ENCODE data around the gene TMEM108.
"Not testable (repeated sequence)": the region's sequence is repeated elsewhere in the genome, so short reads cannot be mapped to it uniquely, and the experiment has no call there.

TMEM108 gene

DNA sequence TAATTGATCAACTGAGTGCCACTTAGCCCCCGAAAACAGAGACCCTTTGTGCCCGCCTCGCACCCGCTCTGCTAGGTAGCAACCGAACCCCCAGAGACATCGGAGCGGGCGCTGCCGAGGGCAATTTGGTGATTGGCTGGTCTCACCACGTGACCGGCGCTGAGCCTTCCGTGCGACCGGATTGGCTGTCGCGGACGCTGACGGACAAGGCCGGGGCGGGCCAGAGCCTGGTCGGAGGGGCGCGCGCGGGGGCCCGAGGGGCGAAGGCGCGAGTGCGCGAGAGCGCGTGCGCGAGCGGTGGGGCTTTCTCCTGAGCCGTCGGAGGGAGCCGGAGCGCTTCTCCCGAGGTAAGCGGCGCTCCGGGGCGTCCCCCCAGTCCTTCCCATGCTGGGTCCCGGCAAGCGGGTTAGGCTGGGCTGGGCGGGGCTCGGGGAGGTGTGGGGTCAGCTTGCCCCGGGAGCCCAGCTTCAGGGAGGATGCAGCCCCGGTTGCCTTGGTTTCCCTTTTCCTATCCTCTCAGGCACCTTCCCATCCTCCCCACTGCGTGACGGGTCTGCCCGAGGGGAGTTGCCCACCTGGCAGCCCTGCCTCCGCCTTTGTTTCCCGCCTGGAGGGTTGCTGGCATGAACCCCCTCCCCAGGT lies at the start of gene TMEM108:
TSS of gene TMEM108 (plus strand) at position 303 of the 642 bp plus-strand sequence.
- peak; percentile 92 for DNase-seq

DNA sequence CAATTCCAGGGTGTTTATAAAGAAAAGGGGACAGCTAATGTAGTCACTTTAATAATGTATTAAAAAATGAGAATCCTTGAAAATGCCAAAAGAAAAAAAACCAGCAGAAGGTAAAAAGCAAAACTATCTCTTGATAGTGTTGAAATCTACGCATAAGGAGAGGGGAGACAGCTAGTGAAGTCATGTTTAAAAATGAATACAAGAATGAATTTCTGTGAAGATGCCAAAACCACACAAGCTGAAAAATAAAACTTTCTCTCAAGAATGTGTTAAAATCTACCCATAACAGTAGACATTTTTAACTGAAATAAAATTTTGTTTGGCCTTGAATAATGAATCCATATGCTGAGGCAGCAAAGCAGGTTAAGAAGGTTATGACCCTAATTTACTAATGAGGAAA lies 42.2 kb upstream of the TMEM108 start:
- no peak for DNase-seq

DNA sequence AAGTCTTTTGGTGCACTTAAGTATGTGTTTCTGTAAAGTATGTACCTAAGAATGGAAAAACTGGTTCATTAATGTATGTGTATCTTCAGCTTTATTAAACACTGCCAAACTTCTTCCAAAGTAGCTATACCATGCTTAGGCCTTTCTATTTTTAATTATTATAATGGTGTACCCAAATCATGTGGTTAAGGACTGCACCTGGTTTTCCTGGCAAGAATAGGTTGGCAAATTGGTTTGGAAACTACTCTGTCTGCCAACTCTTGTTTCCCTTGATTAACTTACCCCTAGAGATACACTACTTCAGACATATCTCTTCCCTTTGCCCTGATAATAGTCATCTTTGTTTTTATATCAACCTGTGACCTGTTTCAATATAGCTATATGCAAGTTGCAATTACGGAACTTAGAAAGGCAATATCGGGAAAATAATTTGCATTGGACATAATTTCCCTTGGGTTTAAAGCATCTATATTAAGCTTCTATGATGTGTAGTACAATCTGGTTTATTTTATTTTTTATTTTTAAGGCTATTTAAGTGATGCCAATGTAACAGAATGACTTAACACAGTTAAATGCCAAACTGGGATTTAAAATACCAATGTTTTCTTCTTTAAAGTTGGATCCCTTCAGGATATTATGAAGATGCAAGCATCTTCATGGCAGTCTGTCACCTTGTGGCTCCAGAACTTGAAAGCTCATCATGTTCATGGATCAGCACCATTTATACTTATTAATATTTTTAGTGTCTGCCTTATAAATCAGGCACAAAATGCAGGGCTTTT lies 40.6 kb upstream of the TMEM108 start:
- no peak for DNase-seq

DNA sequence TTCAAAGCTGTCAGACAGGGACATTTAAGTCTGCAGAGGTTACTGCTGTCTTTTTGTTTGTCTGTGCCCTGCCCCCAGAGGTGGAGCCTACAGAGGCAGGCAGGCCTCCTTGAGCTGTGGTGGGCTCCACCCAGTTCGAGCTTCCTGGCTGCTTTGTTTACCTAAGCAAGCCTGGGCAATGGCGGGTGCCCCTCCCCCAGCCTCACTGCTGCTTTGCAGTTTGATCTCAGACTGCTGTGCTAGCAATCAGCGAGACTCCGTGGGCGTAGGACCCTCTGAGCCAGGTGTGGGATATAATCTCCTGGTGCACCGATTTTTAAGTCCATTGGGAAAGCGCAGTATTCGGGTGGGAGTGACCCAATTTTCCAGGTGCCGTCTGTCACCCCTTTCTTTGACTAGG lies 33.2 kb upstream of the TMEM108 start:
- not testable (repeated sequence) for DNase-seq

DNA sequence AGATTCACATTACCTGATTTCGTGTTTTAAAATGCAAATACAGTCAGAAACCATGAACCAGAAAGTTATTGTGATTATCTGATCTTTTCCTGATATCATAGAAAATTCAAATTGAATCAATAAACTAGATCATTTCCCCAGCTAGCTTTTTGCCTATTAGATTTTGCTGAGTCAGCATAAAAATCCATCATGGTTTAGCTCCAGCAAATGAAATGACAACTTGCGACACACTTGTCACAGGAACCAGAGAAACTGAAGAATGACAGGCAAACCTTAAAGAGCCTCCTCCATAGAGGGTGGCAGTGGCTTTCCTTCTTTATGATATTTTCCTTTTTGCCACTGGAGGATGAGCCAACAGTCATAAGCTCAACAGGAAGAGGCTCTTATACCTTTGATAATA lies 30.6 kb upstream of the TMEM108 start:
- DNase-seq, result no peak

DNA sequence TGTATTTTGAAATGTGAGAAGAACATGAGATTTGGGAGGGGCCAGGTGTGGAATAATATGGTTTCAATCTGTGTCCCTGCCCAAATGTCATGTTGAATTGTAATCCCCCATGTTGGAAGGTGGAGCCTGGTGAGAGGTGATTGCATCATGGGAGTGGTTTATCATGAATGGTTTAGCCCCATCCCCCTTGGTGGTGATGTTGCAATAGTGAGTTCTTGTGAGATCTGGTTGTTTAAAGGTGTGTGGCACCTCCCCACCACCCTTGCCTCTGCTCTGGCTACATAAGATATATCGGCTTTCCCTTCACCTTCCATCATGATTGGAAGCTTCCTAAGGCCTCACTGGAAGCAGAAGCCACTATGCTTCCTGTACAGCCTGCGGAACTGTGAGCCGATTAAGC lies 23.9 kb upstream of the TMEM108 start:
- DNase-seq, result no peak

DNA sequence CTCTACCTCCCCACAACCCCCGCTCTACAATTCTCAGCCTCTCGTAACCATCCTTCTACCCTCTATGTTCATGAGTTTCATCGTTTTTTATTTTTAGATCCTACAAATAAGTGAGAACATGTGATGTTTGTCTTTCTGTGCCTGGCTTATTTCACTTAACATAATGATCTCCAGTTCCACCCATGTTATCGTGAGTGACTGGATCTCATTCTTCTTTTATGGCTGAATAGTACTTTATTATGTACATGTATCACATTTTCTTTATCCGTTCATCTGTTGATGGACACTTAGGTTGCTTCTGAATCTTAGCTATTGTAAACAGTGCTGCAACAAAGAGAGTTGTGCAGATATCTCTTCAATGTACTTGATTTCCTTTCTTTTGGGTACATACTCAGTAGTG lies 22.6 kb upstream of the TMEM108 start:
- not testable (repeated sequence) for DNase-seq

DNA sequence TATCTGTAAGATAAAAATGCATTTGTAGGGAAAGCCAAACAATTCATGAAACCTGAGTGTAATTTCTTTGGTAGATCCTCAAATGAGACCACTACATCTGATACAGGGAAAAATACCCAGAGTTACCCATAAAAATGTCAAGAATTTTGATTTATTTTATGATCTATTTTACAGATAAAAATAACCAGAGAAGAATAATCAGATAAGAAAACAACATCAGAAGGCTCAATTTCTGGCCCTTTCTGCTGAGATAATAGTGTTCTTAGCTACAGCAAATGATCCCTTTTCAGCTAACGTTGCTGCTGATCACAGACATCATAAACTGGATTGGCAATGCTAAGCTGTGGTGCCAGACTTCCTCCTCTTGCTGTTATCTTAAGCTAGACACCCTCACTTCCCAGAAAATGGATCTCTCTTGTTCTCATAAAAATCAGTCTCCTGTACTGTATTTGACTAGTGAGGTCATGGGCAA lies 21.3 kb upstream of the TMEM108 start:
- no peak for DNase-seq

DNA sequence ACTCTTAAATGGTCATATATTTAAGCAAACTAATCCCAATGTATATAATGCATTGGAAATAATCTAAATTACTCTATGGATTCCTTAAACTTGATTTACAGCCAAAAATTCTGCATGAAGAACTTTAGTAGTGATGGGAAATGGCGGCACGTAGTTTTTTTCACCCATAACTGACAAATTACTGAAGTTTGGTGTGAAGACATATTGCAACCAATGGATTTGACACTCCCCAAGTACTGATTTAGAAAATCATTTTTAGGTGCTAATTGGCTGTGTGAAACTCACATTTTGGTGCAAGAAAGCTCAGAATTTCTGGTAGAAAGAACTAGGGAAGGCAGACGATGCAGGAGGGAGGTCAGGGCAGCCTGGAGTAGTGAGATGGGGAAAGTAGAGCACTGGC lies 19.3 kb upstream of the TMEM108 start:
- no peak for DNase-seq

DNA sequence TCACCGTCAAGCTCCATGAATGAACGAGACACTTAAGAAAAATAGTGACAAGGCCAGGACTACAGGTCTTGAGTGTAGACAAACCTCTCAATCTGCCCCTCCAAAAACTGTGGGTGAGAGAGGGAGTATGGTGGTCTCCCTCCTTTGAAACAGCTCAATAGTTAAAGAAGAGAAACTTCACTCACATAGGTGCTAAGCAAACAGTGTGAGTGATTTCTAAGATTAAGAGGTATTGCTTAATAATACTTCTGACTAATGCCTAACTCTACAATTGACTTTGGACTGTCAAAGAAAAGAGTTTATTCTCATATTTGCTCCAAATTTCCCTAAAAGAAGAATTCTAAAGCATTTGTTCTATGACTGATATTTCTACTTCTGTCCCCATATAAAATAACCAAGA lies 17.0 kb upstream of the TMEM108 start:
- no peak for DNase-seq

DNA sequence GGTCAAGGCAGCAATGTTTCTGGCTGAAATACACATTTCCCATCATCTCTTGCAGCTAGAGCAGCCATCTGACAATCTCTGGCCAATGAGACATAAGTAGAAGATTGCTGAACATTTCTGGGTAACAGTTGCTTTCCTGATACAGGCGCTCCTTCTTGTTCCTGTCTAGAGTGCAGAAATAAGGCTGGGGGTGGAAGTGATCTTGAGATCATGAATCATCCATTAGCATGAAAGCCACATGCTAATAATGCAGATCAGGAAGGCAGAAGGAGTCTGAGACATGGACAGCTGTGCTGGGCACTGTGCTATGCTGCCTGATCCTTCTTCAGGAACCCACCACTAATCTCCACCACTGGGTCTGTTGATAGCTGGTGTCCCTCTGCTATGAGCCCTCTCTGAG lies 14.8 kb upstream of the TMEM108 start:
- no peak for DNase-seq

DNA sequence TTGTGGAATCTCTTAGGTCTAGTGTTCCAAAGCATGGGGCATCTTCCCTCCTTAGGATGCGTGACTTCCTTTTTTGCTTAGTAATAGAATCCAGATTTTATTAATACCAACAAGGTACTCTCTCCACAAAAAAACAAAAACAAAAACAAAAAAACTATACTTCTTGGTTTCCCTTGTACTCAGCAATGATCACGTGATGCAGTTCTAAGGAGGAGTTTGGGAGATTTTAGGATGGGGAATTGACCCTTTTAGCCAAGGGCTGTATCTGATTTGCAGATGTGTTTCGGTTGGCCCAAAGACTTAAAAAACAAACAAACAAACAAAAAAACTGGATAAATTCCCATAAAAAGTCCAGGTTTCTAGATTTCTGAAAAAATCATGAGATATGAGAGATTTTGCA lies 12.6 kb upstream of the TMEM108 start:
- DNase-seq, result no peak

DNA sequence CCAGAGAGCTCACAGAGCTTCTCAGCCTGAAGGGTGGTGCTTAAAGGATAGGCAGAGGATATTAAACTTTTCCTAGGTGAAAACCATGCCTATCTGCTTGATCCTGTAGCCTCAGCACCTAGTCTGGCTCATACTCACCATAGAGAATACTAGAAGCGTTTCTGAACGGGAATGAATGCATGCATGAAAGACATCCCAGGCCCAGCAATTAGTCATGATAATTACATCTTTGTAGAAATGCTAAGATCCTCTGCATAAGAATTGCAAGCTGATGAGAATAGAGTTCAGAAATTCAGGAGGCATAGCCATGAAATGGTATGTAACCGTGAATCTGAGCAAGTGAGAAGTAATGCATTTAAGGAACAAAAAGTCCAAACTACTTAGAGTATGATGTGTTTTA lies 5.9 kb upstream of the TMEM108 start:
- DNase-seq, result no peak

DNA sequence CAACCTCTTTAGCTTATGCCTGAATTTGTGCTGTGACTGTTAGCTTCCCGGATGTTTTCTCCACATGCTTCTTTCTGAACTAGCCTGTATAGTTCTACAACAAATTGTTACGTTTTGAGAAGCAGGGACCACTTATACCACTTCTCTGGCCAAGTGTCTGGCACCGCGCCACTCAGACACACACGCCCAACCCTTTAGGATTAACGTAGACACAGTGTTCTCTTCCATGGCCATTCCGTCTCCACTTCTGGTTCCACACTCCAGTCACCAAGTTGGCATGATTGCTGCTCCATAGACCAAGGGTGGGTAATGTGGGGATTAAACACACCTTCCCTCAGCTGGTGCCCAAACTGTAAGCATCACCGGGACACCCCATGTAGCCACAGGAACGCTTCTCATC lies 755 bp upstream of the TMEM108 start:
- DNase-seq, result no peak

DNA sequence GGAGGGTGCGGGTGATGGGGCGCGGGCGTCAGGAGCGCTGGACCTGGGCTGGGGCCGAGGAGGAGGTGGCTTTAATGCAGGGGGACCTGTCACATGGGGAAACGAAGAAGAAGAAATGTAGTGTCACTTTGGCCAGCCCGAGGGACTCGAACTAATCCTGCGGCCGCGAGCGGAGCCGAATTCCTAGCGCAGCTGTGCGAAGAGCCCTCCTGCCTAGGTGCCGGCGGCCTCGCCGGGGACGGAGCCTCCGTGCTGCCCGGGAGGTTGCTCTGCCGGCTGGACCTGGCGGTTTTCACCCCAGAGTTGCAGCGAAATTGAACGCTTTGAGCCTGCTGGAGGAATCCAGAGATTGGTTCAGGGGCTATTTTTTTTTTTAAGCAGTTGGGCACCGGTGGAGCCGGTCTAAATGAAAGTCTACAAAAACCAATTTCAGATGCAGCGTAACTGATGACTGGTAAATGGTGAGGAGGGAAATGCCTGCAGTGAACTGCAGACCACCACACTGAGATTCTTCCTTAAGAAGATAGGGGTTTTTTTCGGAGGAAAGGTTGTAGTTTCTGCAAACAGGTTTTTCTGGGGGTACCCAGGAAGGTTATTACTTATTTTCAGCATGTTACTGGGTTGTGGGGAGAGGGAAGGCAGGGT lies 662 bp downstream of the TMEM108 start:
- DNase-seq, result peak; percentile 66

DNA sequence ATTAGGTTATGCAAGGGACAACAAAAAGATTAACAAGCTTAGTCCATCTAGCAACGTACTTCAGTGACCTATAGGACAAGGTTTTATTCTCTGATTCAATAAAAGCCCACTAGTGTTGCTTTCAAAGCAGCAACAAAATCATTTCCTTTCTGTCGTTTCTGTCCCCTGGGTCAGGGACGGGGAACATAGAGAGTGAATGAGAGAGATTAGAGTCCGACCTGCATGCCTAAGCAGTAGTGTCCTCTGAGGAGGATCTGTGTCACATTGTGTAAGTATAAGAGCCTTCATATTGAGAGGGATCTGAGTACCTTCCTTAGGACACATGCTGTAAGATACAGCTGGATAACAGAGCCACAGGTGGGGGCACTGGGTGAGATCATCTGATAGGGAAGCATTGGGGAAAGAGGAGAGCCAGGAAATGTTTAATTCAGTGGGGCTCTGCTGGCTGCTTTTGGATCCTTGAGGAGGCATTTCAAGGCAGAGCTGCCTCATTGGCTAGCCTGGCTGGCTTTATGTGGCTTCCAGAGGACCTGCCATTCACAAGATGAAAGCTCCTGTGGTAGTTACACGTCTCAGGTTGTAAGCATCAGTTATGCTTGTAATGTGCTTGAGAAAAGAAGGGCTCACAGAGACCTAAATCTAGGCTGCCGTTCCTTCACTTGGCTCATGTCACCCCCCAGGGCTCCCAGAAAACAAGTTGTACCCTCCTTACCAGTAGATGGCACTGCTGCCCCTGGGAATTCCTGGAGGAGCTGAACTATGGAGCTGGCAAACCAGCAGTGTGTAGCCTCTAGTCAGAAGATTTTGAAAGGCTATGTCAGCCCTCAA lies 2.7 kb downstream of the TMEM108 start:
- DNase-seq, result peak; percentile 95

DNA sequence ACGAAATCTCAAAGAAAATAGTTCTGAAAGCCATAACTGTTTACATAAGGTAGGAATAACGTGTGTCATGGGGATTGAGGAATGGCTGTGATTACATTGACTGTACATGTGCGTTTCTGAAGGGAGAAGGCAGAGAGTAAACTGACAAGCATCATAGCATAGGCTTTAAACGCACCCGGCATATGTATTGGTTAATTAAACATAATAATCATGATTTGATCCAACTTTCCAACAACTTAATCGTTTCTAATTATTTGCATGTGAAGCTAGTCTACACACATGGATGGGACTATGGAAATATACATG lies 3.3 kb downstream of the TMEM108 start:
- DNase-seq, result no peak

DNA sequence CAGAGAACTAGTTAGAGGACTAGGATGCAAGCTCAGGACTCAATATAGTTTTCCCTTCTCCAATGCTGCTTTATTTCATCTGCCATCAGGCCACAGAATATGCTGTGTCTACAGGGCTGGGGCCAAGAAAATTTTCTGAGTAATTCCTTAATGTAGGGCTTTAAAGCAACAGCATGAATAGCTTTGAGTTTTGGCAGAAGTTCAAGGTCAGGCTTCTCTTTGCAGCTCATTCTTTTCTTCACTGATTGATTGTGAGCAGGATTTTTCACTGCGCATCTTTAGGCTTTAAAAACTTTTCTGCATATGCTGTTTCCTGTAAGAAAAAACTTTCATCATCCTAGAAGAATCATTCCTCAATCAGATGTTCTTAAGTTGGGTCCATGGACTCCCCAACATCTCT lies 4.6 kb downstream of the TMEM108 start:
- DNase-seq, result no peak

DNA sequence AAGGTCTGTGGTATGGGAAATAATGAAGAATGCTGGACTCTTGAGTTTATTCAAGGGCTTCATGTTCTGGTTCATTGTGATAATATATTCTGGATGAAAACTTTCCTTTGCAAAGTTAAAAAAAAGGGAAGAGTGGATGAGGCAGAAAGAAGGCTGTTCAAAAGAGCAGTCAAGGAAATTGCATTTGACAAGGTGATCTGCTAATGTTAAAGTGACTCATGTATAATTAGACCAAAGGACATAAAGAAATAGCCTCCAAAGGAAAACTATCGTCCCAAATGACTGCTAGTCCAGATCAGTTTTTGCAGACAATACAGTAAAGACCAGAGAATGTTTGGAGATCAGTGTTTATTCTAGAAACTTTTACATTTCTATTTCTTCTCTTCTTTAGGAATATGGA lies 9.8 kb downstream of the TMEM108 start:
- no peak for DNase-seq

DNA sequence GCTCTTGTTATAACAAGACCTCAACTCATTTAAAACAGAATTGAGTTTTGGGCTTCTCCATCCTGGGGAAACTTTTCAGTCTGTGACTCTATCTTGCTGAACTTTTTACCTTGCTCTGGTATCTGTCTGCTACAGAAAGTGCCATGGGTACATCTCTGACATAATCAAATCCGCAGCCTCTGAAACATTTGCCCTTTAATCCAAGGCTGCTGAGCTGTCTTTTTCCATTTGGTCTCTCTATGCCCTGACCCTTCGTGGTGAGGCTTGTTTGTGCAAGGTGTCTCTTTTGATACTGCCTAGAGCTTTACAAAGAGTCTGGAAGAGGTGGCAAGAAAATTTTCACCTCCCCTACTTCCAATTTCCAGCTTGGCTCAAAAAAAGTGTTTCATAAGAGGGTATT lies 11.3 kb downstream of the TMEM108 start:
- DNase-seq, result no peak

DNA sequence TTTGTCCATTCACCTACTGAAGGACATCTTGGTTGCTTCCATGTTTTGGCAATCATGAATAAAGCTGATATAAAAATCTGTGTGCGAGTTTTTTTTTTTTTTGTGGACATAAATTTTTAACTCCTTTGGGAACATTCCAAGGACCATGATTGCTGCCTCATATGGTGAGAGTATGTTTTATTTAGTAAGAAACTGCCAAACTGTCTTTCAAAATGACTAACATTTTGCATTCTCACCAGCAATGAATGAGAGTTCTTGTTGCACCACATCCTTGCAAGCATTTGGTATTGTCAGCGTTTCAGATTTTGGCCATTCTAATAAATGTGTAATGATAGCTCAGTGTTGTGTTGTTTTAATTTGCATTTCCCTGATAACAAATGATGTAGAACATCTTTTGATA lies 12.7 kb downstream of the TMEM108 start:
- no peak for DNase-seq

DNA sequence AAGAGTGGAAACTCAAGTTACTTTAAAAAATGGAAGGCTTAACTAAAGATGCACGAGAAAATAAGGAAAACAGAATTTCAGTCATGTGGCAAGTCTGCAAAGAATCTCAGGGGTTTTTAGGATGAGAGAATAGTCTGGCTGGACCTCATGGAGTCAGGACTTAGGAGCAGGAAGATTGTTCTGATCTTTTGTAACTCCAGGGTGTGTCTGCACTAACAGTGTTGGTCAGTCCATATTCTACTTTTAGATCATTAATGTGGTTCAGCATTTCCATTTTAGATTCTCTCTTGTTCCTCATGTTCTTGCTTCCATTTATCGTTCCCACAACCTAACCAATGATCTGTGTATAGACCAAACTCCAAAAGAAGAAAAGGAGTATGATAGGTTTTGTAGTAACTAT lies 15.3 kb downstream of the TMEM108 start:
- no peak for DNase-seq

DNA sequence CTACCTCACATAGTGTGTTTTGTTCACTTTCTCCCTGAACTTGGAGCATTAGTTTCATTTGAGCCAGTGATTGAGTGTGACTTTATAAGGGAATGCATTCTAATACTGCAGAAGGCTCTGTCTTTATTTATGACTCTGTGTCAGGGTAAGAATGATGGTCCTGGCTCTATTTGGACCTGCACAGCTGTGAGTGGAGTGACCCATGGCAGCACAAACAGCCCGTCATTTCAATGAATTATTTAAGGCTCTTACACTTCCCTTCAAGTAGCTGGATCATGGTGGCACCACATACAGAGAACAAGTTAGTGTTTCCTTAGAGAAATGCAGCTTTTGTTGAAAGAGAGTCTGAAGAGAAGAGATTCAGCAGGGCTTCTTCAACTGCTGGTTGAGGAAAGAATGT lies 16.4 kb downstream of the TMEM108 start:
- DNase-seq, result no peak

DNA sequence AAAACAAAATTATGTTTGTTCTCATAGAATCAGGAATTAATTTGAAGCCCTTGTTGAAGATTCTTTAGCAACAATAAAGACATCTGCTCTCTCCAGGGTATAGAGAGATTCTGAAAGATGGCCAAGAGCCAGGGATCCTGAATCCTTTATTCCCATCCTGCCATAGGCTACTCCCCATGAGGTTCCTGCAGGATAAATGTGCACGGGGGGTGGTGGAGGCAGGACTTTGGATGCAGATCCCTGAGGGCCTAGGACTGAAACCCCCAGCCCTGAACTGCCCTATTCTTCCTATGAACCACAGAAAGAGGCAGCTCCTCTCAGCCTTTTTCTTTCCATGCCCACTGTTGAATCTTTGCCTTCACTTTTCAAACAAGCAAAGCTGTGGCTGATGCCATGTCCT lies 17.1 kb downstream of the TMEM108 start:
- DNase-seq, result no peak

All from NCI-H82 (cell line).